ENCODE data around the gene SNX33.

- TF ChIP-seq NFIC (IDR thresholded peaks at IDR 0.05) = no peak
- TF ChIP-seq EP300 (IDR thresholded peaks at IDR 0.05; ENCODE audit: borderline replicate concordance) = no peak
- no peak for TF ChIP-seq FOXM1 (IDR thresholded peaks at IDR 0.05; ENCODE audit: borderline replicate concordance, low read depth)
- TF ChIP-seq TCF12 (IDR thresholded peaks at IDR 0.05; ENCODE audit: low read depth) = no peak
- TF ChIP-seq, protein P1, sequence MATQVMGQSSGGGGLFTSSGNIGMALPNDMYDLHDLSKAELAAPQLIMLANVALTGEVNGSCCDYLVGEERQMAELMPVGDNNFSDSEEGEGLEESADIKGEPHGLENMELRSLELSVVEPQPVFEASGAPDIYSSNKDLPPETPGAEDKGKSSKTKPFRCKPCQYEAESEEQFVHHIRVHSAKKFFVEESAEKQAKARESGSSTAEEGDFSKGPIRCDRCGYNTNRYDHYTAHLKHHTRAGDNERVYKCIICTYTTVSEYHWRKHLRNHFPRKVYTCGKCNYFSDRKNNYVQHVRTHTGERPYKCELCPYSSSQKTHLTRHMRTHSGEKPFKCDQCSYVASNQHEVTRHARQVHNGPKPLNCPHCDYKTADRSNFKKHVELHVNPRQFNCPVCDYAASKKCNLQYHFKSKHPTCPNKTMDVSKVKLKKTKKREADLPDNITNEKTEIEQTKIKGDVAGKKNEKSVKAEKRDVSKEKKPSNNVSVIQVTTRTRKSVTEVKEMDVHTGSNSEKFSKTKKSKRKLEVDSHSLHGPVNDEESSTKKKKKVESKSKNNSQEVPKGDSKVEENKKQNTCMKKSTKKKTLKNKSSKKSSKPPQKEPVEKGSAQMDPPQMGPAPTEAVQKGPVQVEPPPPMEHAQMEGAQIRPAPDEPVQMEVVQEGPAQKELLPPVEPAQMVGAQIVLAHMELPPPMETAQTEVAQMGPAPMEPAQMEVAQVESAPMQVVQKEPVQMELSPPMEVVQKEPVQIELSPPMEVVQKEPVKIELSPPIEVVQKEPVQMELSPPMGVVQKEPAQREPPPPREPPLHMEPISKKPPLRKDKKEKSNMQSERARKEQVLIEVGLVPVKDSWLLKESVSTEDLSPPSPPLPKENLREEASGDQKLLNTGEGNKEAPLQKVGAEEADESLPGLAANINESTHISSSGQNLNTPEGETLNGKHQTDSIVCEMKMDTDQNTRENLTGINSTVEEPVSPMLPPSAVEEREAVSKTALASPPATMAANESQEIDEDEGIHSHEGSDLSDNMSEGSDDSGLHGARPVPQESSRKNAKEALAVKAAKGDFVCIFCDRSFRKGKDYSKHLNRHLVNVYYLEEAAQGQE (IDR thresholded peaks at IDR 0.05; ENCODE audit: low read depth) = no peak
- no peak for TF ChIP-seq YY1 (IDR thresholded peaks at IDR 0.05; ENCODE audit: low read depth)
- no peak for TF ChIP-seq TEAD4 (IDR thresholded peaks at IDR 0.05)
- no peak for TF ChIP-seq MAX (IDR thresholded peaks at IDR 0.05)
- TF ChIP-seq EGR1 (IDR thresholded peaks at IDR 0.05) = no peak
Measured at GRCh38 chr15:75650908-75651809, 3.4 kb downstream of the SNX33 start.

All from Ishikawa (cell line).